Measurements from ENCODE around the gene ZNRF1. TPM values are rescaled to one million over a fixed set of nuclear protein-coding genes. Genes with fewer than 3 reads are reported as not detected.

Gene ZNRF1
- 19.6 and 20.7 TPM in 2 replicates for total RNA-seq

DNA sequence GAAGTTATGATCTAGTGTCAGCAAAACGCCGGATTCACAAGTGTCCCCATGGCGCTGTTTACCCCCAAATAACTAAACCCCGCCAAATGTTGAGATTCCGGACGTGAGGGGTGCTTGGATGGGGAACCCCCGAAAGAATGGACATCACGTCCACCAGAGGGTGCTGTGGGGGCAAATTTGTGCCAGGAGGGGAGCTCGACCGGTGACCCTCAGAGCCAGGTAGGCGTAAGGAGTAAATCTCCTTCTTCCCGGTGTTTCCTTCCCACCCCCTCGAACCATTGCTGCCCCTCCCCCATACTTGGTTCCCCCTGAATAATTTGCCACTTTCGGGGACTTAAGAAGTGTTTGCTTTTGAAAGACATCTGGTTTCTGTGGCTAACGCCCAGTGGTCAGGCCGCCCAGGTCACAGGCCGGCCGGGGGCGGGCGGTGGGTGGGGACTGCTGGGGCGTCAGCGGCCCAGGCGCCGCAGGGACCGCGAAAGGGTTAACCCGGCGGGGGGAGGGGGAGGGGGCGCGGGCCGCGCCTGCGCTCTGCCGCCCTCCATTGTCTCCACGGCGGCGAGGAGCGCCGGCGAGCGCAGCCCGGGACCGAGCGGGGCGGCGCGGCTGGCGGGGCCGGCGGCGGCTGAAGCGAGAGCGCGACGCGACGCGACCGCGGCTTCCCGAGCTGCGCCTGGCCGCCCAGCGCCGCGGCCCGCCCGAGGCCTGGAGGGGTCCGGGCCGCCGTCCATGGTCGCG is at the start of gene ZNRF1:
TSS of gene ZNRF1 (plus strand) at position 544 of the 738 bp plus-strand sequence. CDS start 648 bp downstream, outside the sequence.
- peak within 1 kb of the TSS; percentile 78 for H3K4me3 ChIP-seq (ENCODE audit: low read depth, low read length)
- peak; percentile 89 for DNase-seq (ENCODE audit: low read depth)
- TF ChIP-seq, protein P1, sequence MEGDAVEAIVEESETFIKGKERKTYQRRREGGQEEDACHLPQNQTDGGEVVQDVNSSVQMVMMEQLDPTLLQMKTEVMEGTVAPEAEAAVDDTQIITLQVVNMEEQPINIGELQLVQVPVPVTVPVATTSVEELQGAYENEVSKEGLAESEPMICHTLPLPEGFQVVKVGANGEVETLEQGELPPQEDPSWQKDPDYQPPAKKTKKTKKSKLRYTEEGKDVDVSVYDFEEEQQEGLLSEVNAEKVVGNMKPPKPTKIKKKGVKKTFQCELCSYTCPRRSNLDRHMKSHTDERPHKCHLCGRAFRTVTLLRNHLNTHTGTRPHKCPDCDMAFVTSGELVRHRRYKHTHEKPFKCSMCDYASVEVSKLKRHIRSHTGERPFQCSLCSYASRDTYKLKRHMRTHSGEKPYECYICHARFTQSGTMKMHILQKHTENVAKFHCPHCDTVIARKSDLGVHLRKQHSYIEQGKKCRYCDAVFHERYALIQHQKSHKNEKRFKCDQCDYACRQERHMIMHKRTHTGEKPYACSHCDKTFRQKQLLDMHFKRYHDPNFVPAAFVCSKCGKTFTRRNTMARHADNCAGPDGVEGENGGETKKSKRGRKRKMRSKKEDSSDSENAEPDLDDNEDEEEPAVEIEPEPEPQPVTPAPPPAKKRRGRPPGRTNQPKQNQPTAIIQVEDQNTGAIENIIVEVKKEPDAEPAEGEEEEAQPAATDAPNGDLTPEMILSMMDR (IDR thresholded peaks at IDR 0.05; ENCODE audit: insufficient read depth, low read depth, low read length): peak; percentile 71

DNA sequence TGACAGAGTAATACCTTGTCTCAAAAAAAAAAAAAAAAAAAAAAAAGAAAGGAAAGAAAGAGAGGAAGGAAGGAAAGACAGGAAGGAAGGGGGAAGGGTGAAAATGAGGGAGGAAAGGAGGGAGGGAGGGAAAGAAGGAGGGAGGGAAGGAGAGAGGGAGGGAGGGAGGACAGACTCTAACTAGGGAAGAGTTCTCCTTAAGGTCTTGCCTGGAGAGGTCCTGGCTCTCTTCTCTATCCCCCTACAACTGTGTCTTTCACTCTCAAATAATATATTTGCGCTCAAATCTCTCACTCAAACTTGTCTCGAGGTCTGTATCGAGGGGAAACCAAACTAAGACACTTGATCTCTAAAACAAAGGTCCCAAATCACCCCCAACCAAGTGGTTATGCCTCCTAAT is 49.5 kb upstream of the ZNRF1 start:
- TF ChIP-seq, protein P1 (IDR thresholded peaks at IDR 0.05; ENCODE audit: insufficient read depth, low read depth, low read length): no peak
- no peak for DNase-seq (ENCODE audit: low read depth)
- H3K4me3 ChIP-seq (ENCODE audit: low read depth, low read length): no peak overlapping the region

DNA sequence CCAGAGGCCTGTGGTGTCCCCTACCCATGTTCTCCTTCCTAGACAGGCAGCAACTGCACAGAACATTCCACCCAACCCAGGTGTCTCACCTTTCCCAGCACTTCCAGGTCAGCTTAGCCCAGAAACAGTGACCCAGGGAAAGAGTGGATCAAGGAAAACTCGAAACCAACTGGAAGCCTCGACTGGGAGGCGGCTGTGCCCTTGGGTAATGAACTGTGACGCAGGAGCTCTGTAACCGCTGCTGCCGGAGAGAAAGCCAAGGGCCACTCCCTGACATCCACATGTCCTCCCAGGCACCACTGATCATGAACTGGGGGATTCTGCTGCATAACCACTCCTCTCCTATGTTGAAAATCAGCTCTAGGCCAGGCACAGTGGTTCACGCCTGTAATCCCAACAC is 48.3 kb upstream of the ZNRF1 start:
- H3K4me3 ChIP-seq (ENCODE audit: low read depth, low read length): no peak overlapping the region
- TF ChIP-seq, protein P1 (IDR thresholded peaks at IDR 0.05; ENCODE audit: insufficient read depth, low read depth, low read length): no peak
- no peak for DNase-seq (ENCODE audit: low read depth)

DNA sequence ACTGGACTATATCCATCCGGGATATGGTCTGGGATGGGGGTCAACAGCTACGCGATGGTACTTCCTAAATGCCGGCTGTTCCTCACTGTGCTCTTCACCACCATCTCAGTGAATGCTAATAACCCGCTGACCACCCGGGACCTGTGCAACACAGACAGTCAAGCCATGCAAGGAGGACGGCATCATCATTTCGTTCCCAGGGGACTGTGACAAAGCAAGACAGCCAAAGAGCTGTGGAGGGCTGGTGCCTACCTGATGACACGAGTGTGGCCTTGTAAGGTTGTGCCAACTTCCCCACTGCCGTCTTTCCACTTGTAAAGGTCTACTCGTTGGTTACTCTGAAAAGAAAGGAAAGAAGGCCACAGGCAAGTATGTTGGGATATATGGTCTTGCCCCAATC is 47.6 kb upstream of the ZNRF1 start:
- no peak for DNase-seq (ENCODE audit: low read depth)
- H3K4me3 ChIP-seq (ENCODE audit: low read depth, low read length): no peak overlapping the region
- TF ChIP-seq, protein P1 (IDR thresholded peaks at IDR 0.05; ENCODE audit: insufficient read depth, low read depth, low read length): no peak

DNA sequence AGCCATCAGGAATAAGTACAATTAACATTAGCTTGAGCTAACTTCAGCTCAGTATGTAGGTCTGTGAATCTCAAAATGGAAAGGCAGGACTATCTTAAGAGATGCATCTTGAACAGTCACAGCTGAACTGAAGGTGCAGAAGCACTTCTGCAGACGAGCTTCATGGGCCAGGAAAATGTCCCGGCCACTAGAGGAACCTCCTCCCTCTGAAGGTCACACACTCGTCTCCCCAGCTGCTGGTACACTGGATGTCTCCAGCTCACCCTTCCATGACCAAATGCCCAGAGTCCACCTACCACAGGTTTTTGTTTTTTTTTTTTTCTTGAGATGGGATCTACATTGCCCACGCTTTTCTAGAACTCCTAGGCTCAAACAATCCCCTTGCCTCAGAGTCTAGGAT is 47.1 kb upstream of the ZNRF1 start:
- TF ChIP-seq, protein P1 (IDR thresholded peaks at IDR 0.05; ENCODE audit: insufficient read depth, low read depth, low read length): no peak
- no peak overlapping the region for H3K4me3 ChIP-seq (ENCODE audit: low read depth, low read length)
- no peak for DNase-seq (ENCODE audit: low read depth)

DNA sequence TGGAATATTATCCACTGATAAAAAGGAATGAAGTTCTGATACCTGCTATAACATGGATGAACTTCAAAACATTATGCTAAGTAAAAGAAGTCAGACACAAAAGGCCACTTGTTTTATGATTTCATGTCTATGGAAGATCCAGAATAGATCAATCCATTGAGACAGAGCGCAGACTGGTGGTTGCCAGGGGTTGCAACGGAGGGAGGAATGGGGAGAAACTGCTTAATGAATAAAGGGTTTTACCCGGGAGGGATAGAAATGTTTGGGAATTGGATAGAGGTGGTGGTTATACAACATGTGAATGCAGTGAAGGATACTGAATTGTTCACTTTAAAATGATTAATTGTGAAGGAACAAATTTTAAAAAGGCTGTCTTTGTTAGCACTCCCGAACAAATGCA is 44.1 kb upstream of the ZNRF1 start:
- TF ChIP-seq, protein P1 (IDR thresholded peaks at IDR 0.05; ENCODE audit: insufficient read depth, low read depth, low read length): no peak
- DNase-seq (ENCODE audit: low read depth): no peak
- H3K4me3 ChIP-seq (ENCODE audit: low read depth, low read length): no peak overlapping the region

DNA sequence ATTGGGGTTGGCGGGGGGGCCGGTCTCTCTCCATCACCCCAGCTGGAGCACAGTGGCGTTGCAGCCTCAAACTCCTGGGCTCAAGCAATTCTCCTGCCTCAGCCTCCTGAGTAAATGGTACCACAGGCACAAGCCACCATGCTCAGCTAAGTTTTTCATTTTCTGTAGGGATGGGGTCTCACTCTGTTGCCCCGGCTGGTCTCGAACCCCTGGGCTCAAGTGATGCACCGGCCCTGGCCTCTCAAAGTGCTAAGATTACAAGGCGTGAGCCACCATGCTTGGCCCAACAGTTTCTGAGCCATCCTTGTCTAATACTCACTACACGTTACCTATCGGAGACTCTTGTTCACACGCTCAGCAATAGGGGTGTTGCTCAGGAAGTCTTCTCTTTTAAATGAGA is 25.5 kb upstream of the ZNRF1 start:
- no peak for DNase-seq (ENCODE audit: low read depth)
- TF ChIP-seq, protein P1 (IDR thresholded peaks at IDR 0.05; ENCODE audit: insufficient read depth, low read depth, low read length): no peak
- no peak overlapping the region for H3K4me3 ChIP-seq (ENCODE audit: low read depth, low read length)
